NCI-H2196 treated with DMSO at 0.1 percent for 48 hours (cell line): ENCODE data around the gene SF3A2.

ENCODE experiments used
- DNase-seq: peaks from one replicate; lab custom pipeline; 2025; ENCODE audit not compliant: unreplicated experiment; lab: John Stamatoyannopoulos, UW

Gene SF3A2

DNA sequence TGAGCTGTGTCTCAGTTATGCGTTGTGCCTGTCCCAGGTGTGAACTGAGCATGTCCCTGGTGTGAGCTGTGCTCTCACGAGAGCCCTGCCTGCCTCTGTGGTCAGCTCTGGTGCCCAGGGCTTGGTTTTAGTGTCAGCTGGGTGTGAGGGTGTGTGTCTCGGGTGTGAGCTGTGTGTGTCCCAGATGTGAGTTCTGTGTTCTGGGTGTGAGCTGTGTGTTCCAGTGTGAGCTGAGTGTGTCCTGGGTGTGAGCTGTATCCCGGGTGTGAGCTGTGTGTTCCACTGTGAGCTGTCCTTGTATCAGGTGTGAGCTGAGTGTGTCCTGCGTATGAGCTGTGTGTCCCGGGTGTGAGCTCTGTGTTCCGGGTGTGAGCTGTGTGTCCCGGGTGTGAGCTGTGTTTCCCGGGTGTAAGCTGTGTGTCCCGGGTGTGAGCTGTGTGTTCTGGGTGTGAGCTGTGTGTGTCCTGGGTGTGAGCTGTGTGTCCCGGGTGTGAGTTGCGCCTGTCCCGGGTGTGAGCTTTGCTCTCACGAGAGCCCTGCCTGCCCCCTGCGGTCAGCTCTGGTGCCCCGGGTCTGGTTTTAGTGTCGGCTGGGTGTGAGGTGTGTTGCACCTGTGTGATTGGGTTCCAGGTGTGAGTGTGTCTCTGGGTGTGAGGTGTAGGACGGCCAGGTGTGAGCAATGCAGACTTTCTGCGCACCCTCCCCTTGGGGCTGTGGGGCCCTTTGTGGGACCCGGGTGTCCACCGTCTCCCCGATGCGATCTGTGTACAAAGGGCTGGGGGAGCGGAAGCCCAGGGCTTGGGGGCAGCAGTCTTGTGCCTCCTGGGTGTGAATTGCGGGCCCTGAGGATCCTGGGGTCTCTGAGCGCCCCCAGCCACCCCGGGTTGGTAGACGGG, 52.4 kb downstream of the SF3A2 start:
- no peak for DNase-seq

DNA sequence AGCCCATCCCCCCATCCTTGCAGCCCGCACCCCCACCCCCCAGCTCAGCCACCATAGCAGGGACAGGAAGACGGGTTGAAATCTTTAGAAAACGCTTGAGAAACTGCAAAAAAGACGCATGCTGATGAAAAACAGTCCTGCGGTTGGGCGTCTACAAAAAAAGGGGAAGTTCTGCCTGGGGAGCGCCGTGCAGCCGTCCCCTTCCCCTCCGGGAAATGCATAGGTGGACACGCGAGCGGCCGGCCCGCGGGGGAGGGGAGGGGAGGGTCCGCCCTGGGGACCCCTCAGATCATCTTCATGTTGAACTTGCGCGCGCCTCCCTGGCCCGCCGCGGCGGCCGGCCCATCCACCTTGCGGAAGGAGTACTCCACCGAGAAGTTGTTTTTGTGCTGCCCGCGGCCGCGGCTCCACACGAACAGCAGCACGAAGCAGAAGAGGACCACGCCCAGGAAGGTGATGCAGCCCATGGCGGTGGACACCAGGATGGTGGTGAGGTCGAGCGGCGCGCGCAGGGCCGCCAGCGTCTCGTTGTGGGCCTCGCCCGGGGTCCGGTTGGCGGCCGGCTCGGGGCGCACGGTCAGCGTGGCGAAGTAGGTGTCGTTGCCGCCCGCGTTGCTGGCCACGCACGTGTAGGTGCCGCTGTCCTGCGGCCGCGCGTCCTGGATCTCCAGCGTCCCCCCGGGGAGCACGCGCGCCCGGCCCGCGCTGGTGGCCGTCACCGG, 53.3 kb downstream of the SF3A2 start:
- no peak for DNase-seq

DNA sequence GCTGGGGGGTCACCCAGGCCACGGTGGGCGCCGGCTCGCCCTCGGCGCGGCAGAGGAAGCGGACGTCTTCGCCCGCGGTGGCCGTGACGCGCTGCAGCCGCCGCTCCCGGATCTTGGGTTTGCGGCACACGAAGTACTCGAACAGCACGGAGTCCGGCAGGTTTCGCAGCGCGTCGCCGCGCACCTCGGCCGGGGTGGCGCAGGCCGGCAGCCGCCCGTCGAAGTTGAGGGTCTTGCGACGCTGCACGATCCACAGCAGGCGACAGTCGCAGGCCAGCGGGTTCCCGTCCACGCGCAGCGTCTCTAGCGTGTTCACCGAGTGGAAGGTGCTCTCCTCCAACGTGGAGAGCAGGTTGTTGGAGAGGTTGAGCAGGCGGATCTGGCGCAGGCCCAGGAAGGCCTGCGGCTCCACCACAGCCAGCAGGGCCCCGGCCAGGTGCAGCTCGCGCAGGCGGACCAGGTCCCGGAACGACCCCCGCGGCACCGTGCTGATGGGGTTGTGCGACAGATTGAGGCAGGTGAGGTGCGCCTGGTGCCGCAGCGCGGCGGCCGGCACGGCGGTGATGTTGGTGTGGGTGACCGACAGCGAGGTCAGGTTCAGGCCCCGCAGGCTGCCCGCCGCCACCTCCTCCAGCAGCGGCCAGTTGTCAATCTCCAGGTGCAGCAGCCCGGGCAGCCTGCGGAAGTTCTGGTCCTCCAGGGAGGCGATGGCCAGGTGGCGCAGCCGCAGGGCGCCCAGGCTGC, 54.0 kb downstream of the SF3A2 start:
- DNase-seq: peak; percentile 26

DNA sequence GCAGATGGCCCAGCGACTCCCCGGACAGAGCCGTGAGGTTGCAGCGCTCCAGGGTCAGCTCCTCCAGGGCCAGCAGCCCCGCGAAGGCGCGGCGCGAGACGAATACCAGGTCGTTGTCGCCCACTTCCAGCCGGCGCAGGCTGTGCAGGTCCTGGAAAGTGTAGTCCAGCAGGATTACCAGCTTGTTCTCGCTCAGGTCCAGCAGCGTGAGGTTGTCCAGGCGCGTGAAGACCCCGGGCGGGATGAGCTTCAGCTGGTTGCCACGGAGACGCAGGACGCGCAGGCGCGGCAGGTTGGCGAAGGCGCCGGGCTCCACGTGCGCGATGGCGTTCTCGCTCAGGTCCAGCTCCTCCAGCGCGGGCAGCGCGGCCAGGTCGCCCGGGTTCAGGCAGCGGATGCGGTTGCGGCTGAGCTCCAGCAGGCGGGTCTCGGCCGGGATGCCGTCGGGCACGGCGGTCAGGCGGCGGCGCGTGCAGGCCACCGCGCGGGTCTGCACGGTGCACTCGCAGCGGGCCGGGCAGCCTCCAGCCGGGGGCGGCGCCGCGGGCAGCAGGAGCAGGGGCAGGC, 54.6 kb downstream of the SF3A2 start:
- no peak for DNase-seq

DNA sequence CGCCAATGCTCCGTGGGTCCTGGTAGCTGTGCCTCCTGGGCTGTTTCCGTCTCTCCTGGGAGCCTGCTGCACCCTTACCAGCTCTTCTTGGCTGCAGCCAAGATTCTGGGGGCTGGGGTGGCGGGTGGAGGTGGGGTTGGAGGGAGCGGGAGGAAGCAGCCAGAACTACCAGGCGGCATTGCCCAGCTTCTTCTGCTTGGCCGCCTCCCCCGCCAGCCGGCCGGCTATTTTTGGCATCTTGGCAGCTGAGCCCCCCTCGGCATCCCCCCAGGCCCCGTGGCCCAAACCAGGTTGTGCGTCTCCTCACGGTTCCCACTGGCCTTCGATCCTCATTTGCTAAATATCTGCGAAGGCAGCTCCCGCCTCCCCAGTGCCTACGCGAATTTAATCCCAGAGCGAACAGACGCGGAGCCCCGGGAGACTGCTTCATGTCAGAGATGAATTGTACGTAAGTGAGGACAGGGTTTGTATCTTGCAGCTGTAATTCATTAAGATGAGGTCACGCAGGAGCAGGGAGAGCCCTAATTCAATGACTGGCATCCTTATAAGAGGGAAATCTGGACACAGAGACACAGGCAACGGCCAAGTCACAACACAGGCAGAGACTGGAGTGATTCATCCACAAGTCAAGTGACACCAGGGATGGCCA, 58.2 kb downstream of the SF3A2 start:
- no peak for DNase-seq

DNA sequence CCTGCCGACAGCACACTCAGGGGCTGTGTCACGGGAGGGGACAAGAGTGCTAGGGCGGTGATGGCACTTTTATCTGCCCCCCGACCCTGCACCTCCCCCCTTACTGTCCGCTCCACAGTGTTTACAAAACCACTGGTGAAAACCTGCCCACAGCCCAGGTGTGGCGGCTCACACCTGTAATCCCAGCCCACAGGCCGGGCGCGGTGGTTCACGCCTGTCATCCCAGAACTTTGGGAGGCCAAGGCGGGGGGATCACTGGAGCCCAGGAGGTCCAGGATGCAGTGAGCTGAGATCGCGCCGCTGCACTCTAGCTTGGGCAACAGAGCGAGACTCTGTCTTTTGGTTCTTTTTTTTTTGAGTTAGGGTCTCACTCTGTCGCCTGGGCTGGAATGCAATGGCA, 59.5 kb downstream of the SF3A2 start:
- no peak for DNase-seq
